Measurements from ENCODE around the gene CAMSAP1. TPM values are rescaled to one million over a fixed set of nuclear protein-coding genes. Genes with fewer than 3 reads are reported as not detected.

Gene CAMSAP1
- total and polyA plus RNA-seq, 9 of the 15 experiments (the other 6 are each of a cell fraction or from before 2014, with no cell fraction given) = 1.5 to 28.8 (median 14.3) TPM

DNA sequence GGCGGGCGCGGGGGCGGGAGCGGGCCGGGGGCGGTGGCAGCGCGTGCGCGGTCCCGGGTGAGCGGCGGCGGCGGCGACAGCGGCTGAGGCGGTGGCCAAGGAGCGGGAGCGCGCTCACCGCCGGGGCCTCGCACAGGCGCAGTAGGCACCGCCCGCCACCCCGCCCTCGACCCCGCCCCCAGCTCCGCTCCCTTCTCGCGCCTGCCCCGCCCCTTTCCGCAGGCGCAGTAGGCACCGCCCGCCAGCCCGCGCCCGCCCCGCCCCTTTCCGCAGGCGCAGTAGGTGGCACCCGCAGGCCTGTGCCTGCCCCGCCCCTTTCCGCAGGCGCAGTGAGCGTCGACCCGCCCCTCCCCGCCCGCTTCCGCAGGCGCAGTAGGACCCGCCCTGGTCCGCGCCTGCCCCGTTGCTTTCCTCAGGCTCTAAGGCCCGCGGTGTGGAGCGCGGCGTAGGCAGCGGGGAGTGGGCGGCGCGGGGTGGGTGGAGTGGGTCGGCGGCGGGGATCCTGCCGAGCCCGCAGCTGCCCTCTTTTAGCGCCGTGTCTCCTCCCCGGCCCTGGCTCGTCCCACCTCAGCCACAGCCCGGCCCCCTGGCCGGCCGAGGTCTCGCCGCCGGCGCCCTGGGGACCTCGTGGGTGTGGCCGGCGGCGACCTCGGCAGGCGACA, at the start of gene CAMSAP1 (continued):
- peak; percentile 68 for TF ChIP-seq POLR2B (IDR thresholded peaks at IDR 0.05; ENCODE audit: low read depth, partially characterized antibody)
- no peak for TF ChIP-seq NR2F6 (CRISPR knock-in tag; IDR thresholded peaks at IDR 0.05)
- peak; percentile 54 for TF ChIP-seq TEAD4 (IDR thresholded peaks at IDR 0.05; ENCODE audit: low read length)
- no peak for TF ChIP-seq TEAD4 (CRISPR knock-in tag; IDR thresholded peaks at IDR 0.05; ENCODE audit: borderline replicate concordance)
- TF ChIP-seq SMARCB1 (IDR thresholded peaks at IDR 0.05; ENCODE audit: insufficient read length, low read depth) = no peak
- TF ChIP-seq, protein P1, sequence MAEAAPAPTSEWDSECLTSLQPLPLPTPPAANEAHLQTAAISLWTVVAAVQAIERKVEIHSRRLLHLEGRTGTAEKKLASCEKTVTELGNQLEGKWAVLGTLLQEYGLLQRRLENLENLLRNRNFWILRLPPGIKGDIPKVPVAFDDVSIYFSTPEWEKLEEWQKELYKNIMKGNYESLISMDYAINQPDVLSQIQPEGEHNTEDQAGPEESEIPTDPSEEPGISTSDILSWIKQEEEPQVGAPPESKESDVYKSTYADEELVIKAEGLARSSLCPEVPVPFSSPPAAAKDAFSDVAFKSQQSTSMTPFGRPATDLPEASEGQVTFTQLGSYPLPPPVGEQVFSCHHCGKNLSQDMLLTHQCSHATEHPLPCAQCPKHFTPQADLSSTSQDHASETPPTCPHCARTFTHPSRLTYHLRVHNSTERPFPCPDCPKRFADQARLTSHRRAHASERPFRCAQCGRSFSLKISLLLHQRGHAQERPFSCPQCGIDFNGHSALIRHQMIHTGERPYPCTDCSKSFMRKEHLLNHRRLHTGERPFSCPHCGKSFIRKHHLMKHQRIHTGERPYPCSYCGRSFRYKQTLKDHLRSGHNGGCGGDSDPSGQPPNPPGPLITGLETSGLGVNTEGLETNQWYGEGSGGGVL (CRISPR knock-in tag; IDR thresholded peaks at IDR 0.05) = no peak
- no peak for TF ChIP-seq NR4A1 (CRISPR knock-in tag; IDR thresholded peaks at IDR 0.05)
- TF ChIP-seq NR4A1 (tag; IDR thresholded peaks at IDR 0.05) = no peak
- peak; percentile 49; the same call in 1 of the 2 replicates for TF ChIP-seq HIVEP1 (CRISPR knock-in tag; IDR thresholded peaks at IDR 0.05)
- TF ChIP-seq, protein P2, sequence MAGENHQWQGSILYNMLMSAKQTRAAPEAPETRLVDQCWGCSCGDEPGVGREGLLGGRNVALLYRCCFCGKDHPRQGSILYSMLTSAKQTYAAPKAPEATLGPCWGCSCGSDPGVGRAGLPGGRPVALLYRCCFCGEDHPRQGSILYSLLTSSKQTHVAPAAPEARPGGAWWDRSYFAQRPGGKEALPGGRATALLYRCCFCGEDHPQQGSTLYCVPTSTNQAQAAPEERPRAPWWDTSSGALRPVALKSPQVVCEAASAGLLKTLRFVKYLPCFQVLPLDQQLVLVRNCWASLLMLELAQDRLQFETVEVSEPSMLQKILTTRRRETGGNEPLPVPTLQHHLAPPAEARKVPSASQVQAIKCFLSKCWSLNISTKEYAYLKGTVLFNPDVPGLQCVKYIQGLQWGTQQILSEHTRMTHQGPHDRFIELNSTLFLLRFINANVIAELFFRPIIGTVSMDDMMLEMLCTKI (IDR thresholded peaks at IDR 0.05; ENCODE audit: partially characterized antibody) = no peak
- TF ChIP-seq, protein P3, sequence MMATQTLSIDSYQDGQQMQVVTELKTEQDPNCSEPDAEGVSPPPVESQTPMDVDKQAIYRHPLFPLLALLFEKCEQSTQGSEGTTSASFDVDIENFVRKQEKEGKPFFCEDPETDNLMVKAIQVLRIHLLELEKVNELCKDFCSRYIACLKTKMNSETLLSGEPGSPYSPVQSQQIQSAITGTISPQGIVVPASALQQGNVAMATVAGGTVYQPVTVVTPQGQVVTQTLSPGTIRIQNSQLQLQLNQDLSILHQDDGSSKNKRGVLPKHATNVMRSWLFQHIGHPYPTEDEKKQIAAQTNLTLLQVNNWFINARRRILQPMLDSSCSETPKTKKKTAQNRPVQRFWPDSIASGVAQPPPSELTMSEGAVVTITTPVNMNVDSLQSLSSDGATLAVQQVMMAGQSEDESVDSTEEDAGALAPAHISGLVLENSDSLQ (IDR thresholded peaks at IDR 0.05) = no peak
- TF ChIP-seq CTBP1 (IDR thresholded peaks at IDR 0.05; ENCODE audit: borderline replicate concordance) = peak; percentile 46
- TF ChIP-seq HNRNPK (IDR thresholded peaks at IDR 0.05; ENCODE audit: low read depth, low read length, poor library complexity, severe bottlenecking) = no peak
- TF ChIP-seq GABPA (tag; conservative IDR thresholded peaks at IDR 0.05; ENCODE audit: low read depth) = no peak
- TF ChIP-seq U2AF1 (optimal IDR thresholded peaks at IDR 0.05; ENCODE audit: low read depth, low read length) = no peak
- no peak for TF ChIP-seq ILF3 (IDR thresholded peaks at IDR 0.05; ENCODE audit: borderline replicate concordance)
- TF ChIP-seq ZNF124 (CRISPR knock-in tag; IDR thresholded peaks at IDR 0.05) = no peak
- TF ChIP-seq, protein P4, sequence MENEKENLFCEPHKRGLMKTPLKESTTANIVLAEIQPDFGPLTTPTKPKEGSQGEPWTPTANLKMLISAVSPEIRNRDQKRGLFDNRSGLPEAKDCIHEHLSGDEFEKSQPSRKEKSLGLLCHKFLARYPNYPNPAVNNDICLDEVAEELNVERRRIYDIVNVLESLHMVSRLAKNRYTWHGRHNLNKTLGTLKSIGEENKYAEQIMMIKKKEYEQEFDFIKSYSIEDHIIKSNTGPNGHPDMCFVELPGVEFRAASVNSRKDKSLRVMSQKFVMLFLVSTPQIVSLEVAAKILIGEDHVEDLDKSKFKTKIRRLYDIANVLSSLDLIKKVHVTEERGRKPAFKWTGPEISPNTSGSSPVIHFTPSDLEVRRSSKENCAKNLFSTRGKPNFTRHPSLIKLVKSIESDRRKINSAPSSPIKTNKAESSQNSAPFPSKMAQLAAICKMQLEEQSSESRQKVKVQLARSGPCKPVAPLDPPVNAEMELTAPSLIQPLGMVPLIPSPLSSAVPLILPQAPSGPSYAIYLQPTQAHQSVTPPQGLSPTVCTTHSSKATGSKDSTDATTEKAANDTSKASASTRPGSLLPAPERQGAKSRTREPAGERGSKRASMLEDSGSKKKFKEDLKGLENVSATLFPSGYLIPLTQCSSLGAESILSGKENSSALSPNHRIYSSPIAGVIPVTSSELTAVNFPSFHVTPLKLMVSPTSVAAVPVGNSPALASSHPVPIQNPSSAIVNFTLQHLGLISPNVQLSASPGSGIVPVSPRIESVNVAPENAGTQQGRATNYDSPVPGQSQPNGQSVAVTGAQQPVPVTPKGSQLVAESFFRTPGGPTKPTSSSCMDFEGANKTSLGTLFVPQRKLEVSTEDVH (IDR thresholded peaks at IDR 0.05; ENCODE audit: low read depth, partially characterized antibody) = no peak
- no peak for TF ChIP-seq RFX1 (IDR thresholded peaks at IDR 0.05)
- no peak for TF ChIP-seq ZNF217 (CRISPR knock-in tag; IDR thresholded peaks at IDR 0.05)
- no peak for TF ChIP-seq ZNF586 (CRISPR knock-in tag; conservative IDR thresholded peaks at IDR 0.05)
